Measurements from ENCODE around the gene MAD1L1.

- TF ChIP-seq CTCF (IDR thresholded peaks at IDR 0.05) = no peak
- TF ChIP-seq POLR2A (IDR thresholded peaks at IDR 0.05) = no peak
- TF ChIP-seq EP300 (IDR thresholded peaks at IDR 0.05) = no peak
Measured at GRCh38 chr7:2082139-2082998, 150.4 kb downstream of the MAD1L1 start.
